ENCODE measurements around the gene ECHDC1. TPM values are rescaled to one million over a fixed set of nuclear protein-coding genes. Genes with fewer than 3 reads are reported as not detected.

ECHDC1 gene
- total RNA-seq, 1 experiment from 2014 or later: 102 TPM

- no peaks in the 10 kb centered on the region for H3K27me3 ChIP-seq (replicated peaks; ENCODE audit: insufficient read depth, low read depth, low read length, poor library complexity)
- ChIA-PET POLR2A (ENCODE audit: low non-redundant PET) (no interaction called here), CTCF (no interaction called here)
- no peaks in the 10 kb centered on the region for H3K36me3 ChIP-seq (ENCODE audit: insufficient read depth, low read length, poor library complexity, severe bottlenecking)
- no peak overlapping the region for H3K4me3 ChIP-seq (ENCODE audit: low read depth, low read length, poor library complexity, severe bottlenecking)
- intact Hi-C loops (cut with micrococcal nuclease; ENCODE audit: unreplicated experiment): no loop called here
- no peak for DNase-seq (ENCODE audit: low spot score)
- H3K9me3 ChIP-seq (ENCODE audit: low read depth, low read length, poor library complexity, severe bottlenecking): peaks cover 10% of the 10 kb centered on the region
- no TSS peak for BruUV-seq (replicated peaks)
- TF ChIP-seq EZH2 (IDR thresholded peaks at IDR 0.05; ENCODE audit: borderline replicate concordance, low read depth, low read length, poor library complexity, severe bottlenecking): no peak
- no peak for TF ChIP-seq CTCF (conservative IDR thresholded peaks at IDR 0.05; ENCODE audit: low read depth, low read length)
- no peaks in the 10 kb centered on the region for H3K4me1 ChIP-seq (ENCODE audit: insufficient read depth, low read length, poor library complexity, severe bottlenecking)
- H3K27ac ChIP-seq (ENCODE audit: low read depth, low read length, poor library complexity, severe bottlenecking): no peak overlapping the region
Measured at GRCh38 chr6:127352524-127352923, 9.1 kb upstream of the ECHDC1 start.

- Histone ChIP-seq H3K4me1 (ENCODE audit: insufficient read depth, low read length, poor library complexity, severe bottlenecking) (no peaks in the 10 kb centered on the region), H3K4me3 (ENCODE audit: low read depth, low read length, poor library complexity, severe bottlenecking) (no peak overlapping the region), H3K9me3 (ENCODE audit: low read depth, low read length, poor library complexity, severe bottlenecking) (peaks cover 5% of the 10 kb centered on the region), H3K27me3 (replicated peaks; ENCODE audit: insufficient read depth, low read depth, low read length, poor library complexity) (no peaks in the 10 kb centered on the region), H3K36me3 (ENCODE audit: insufficient read depth, low read length, poor library complexity, severe bottlenecking) (no peaks in the 10 kb centered on the region), H3K27ac (ENCODE audit: low read depth, low read length, poor library complexity, severe bottlenecking) (no peak overlapping the region)
- intact Hi-C loops (cut with micrococcal nuclease; ENCODE audit: unreplicated experiment): no loop called here
- BruUV-seq (replicated peaks): no TSS peak
- no peak for TF ChIP-seq EZH2 (IDR thresholded peaks at IDR 0.05; ENCODE audit: borderline replicate concordance, low read depth, low read length, poor library complexity, severe bottlenecking)
- TF ChIP-seq CTCF (conservative IDR thresholded peaks at IDR 0.05; ENCODE audit: low read depth, low read length): no peak
- CTCF ChIA-PET: no interaction called here
- POLR2A ChIA-PET (ENCODE audit: low non-redundant PET): no interaction called here
- no peak for DNase-seq (ENCODE audit: low spot score)
Measured at GRCh38 chr6:127349980-127350379, 6.6 kb upstream of the ECHDC1 start.

- H3K9me3 ChIP-seq (ENCODE audit: low read depth, low read length, poor library complexity, severe bottlenecking): no peaks in the 10 kb centered on the region
- H3K27ac ChIP-seq (ENCODE audit: low read depth, low read length, poor library complexity, severe bottlenecking): no peak overlapping the region
- no peaks in the 10 kb centered on the region for H3K4me1 ChIP-seq (ENCODE audit: insufficient read depth, low read length, poor library complexity, severe bottlenecking)
- H3K4me3 ChIP-seq (ENCODE audit: low read depth, low read length, poor library complexity, severe bottlenecking): no peak overlapping the region
- no peak for TF ChIP-seq EZH2 (IDR thresholded peaks at IDR 0.05; ENCODE audit: borderline replicate concordance, low read depth, low read length, poor library complexity, severe bottlenecking)
- no peak for TF ChIP-seq CTCF (conservative IDR thresholded peaks at IDR 0.05; ENCODE audit: low read depth, low read length)
- BruUV-seq (replicated peaks): no TSS peak
- intact Hi-C loops (cut with micrococcal nuclease; ENCODE audit: unreplicated experiment): no loop called here
- H3K27me3 ChIP-seq (replicated peaks; ENCODE audit: insufficient read depth, low read depth, low read length, poor library complexity): no peaks in the 10 kb centered on the region
- CTCF ChIA-PET: no interaction called here
- DNase-seq (ENCODE audit: low spot score): no peak
- H3K36me3 ChIP-seq (ENCODE audit: insufficient read depth, low read length, poor library complexity, severe bottlenecking): no peaks in the 10 kb centered on the region
- POLR2A ChIA-PET (ENCODE audit: low non-redundant PET): no interaction called here
Measured at GRCh38 chr6:127348028-127348661, 4.7 kb upstream of the ECHDC1 start.
